GM12864 (cell line): ENCODE data around the gene JAKMIP3.
"Not testable (repeated sequence)": the region's sequence is repeated elsewhere in the genome, so short reads cannot be mapped to it uniquely, and the experiment has no call there.

Experiments used
- DNase-seq: peaks from one replicate; pipeline ENCODE4 v3.0.0-alpha.2; 2011; ENCODE audit warnings: low read depth
- H3K4me3 ChIP-seq: 2 replicates; pipeline ENCODE4 v1.5.1; 2011; ENCODE audit warnings: mild to moderate bottlenecking, low read depth, low read length, control low read depth
- CTCF ChIP-seq: IDR thresholded peaks from 2 replicates; pipeline ENCODE4 v1.5.1; 2011; ENCODE audit warnings: low read depth, mild to moderate bottlenecking, moderate library complexity, low read length, control low read depth, inconsistent platforms; ENCODE audit errors: missing control alignments

JAKMIP3 gene

GRCh38 chr10:132077091-132077490 lies 11.3 kb downstream of the JAKMIP3 start:
- no peak overlapping the region for H3K4me3 ChIP-seq
- no peak for TF ChIP-seq CTCF
- no peak for DNase-seq

GRCh38 chr10:132078746-132079345 lies 13.1 kb downstream of the JAKMIP3 start:
- no peak for DNase-seq
- TF ChIP-seq CTCF = no peak
- no peak overlapping the region for H3K4me3 ChIP-seq

GRCh38 chr10:132084384-132084783 lies 18.6 kb downstream of the JAKMIP3 start:
- H3K4me3 ChIP-seq = not testable (repeated sequence)

GRCh38 chr10:132093236-132093635 lies 27.5 kb downstream of the JAKMIP3 start:
- not testable (repeated sequence) for H3K4me3 ChIP-seq, DNase-seq

More at GRCh38 chr10:132084384-132084783, 18.6 kb downstream of the JAKMIP3 start:
- not testable (repeated sequence) for DNase-seq

- no peak overlapping the region for H3K4me3 ChIP-seq
- no peak for TF ChIP-seq CTCF
- no peak for DNase-seq
These were observed 29.0 kb downstream of the JAKMIP3 start for GRCh38 chr10:132094581-132095234.

GRCh38 chr10:132095403-132096113 lies 29.8 kb downstream of the JAKMIP3 start:
- no peak for DNase-seq
- no peak overlapping the region for H3K4me3 ChIP-seq
- TF ChIP-seq CTCF = no peak

GRCh38 chr10:132096223-132096622 lies 30.5 kb downstream of the JAKMIP3 start:
- no peak for DNase-seq
- TF ChIP-seq CTCF = no peak
- no peak overlapping the region for H3K4me3 ChIP-seq

- TF ChIP-seq CTCF = no peak
- no peak for DNase-seq
These were observed 31.2 kb downstream of the JAKMIP3 start for GRCh38 chr10:132096863-132097478.

More at GRCh38 chr10:132096863-132097478, 31.2 kb downstream of the JAKMIP3 start:
- H3K4me3 ChIP-seq = no peak overlapping the region
